SK-N-MC (cell line): ENCODE measurements around the gene USP22.

ENCODE experiments used
- DNase-seq: peaks from one replicate; pipeline ENCODE4 v3.0.0-alpha.2; 2011; ENCODE audit warnings: low read depth, low spot score
- H3K27ac ChIP-seq: fragments of 200-600 bp; sonication (generic); 2 replicates; pipeline ENCODE4 v1.5.1; 2016; ENCODE audit warnings: mixed run types
- H3K36me3 ChIP-seq: fragments of 200-600 bp; sonication (generic); 2 replicates; pipeline ENCODE4 v1.6.1; 2017; ENCODE audit warnings: antibody characterized with exemption, low read length, mixed read lengths; ENCODE audit not compliant: insufficient read depth
- H3K4me3 ChIP-seq: fragments of 200-600 bp; sonication (generic); 2 replicates; pipeline ENCODE4 v1.5.1; 2016
- H3K9ac ChIP-seq: fragments of 200-600 bp; sonication (generic); 2 replicates; pipeline ENCODE4 v1.8.0; 2017; ENCODE audit warnings: mixed run types, mixed read lengths; ENCODE audit not compliant: insufficient read length
- H3K9me3 ChIP-seq: fragments of 200-600 bp; sonication (generic); 2 replicates; pipeline ENCODE4 v1.6.1; 2017; ENCODE audit warnings: low read depth, mild to moderate bottlenecking, antibody characterized with exemption, low read length, moderate library complexity, mixed read lengths
- EZH2 ChIP-seq: fragments of 200-600 bp; sonication (generic); IDR thresholded peaks from one replicate; pipeline ENCODE4 v1.6.1; 2017; ENCODE audit warnings: antibody characterized with exemption
- FOXP2 ChIP-seq: optimal IDR thresholded peaks from 2 replicates; pipeline ENCODE3; 2011; ENCODE audit warnings: mild to moderate bottlenecking, moderate library complexity; ENCODE audit not compliant: insufficient read depth; ENCODE audit errors: extremely low read length, control extremely low read depth
- POLR2AphosphoS5 ChIP-seq: IDR thresholded peaks from 2 replicates; pipeline ENCODE4 v1.6.1; 2012; ENCODE audit warnings: mild to moderate bottlenecking, low read depth, low read length, borderline replicate concordance

USP22 gene

GRCh38 chr17:21079196-21079595, 36.4 kb upstream of the USP22 start:
- TF ChIP-seq EZH2 (no peak), POLR2AphosphoS5 (no peak), FOXP2 (no peak)
- Histone ChIP-seq H3K4me3 (no peak overlapping the region), H3K9me3 (no peaks in the 10 kb centered on the region), H3K27ac (no peak overlapping the region), H3K9ac (no peak overlapping the region), H3K36me3 (no peaks in the 10 kb centered on the region)
- no peak for DNase-seq

- Histone ChIP-seq H3K9ac (peak overlapping the region; percentile 59), H3K4me3 (peak overlapping the region; percentile 58), H3K27ac (peak overlapping the region; percentile 79), H3K9me3 (no peaks in the 10 kb centered on the region), H3K36me3 (no peaks in the 10 kb centered on the region)
- no peak for DNase-seq
- TF ChIP-seq POLR2AphosphoS5 (no peak), EZH2 (no peak), FOXP2 (no peak)
Observed at GRCh38 chr17:21078016-21078780, 35.4 kb upstream of the USP22 start.

GRCh38 chr17:21077281-21077680, 34.5 kb upstream of the USP22 start:
- Histone ChIP-seq H3K27ac (no peak overlapping the region), H3K9ac (no peak overlapping the region), H3K9me3 (no peaks in the 10 kb centered on the region), H3K36me3 (no peaks in the 10 kb centered on the region), H3K4me3 (no peak overlapping the region)
- DNase-seq: no peak
- no peak for TF ChIP-seq EZH2
- no peak for TF ChIP-seq FOXP2
- no peak for TF ChIP-seq POLR2AphosphoS5

GRCh38 chr17:21076242-21076641, 33.4 kb upstream of the USP22 start:
- no peak overlapping the region for H3K4me3 ChIP-seq
- H3K36me3 ChIP-seq: no peaks in the 10 kb centered on the region
- no peak overlapping the region for H3K9ac ChIP-seq
- no peaks in the 10 kb centered on the region for H3K9me3 ChIP-seq
- TF ChIP-seq EZH2 (no peak), FOXP2 (no peak), POLR2AphosphoS5 (no peak)
- no peak overlapping the region for H3K27ac ChIP-seq
- no peak for DNase-seq

GRCh38 chr17:21075739-21076085, 32.9 kb upstream of the USP22 start:
- Histone ChIP-seq H3K9ac (no peak overlapping the region), H3K9me3 (no peaks in the 10 kb centered on the region), H3K27ac (no peak overlapping the region), H3K36me3 (no peaks in the 10 kb centered on the region), H3K4me3 (no peak overlapping the region)
- no peak for TF ChIP-seq POLR2AphosphoS5
- no peak for TF ChIP-seq FOXP2
- no peak for TF ChIP-seq EZH2
- no peak for DNase-seq

GRCh38 chr17:21072745-21073197, 30.0 kb upstream of the USP22 start:
- no peak for DNase-seq
- no peak for TF ChIP-seq EZH2
- TF ChIP-seq FOXP2: no peak
- TF ChIP-seq POLR2AphosphoS5: no peak
- H3K9ac ChIP-seq: no peak overlapping the region
- no peak overlapping the region for H3K27ac ChIP-seq
- no peak overlapping the region for H3K4me3 ChIP-seq
- H3K36me3 ChIP-seq: no peaks in the 10 kb centered on the region
- no peaks in the 10 kb centered on the region for H3K9me3 ChIP-seq

GRCh38 chr17:21066394-21066793, 23.6 kb upstream of the USP22 start:
- no peak for DNase-seq
- Histone ChIP-seq H3K4me3 (no peak overlapping the region), H3K9ac (no peak overlapping the region), H3K36me3 (no peaks in the 10 kb centered on the region), H3K9me3 (no peaks in the 10 kb centered on the region), H3K27ac (no peak overlapping the region)
- TF ChIP-seq POLR2AphosphoS5 (no peak), FOXP2 (no peak), EZH2 (no peak)

GRCh38 chr17:21061971-21062526, 19.2 kb upstream of the USP22 start:
- Histone ChIP-seq H3K27ac (no peak overlapping the region), H3K4me3 (no peak overlapping the region), H3K9me3 (no peaks in the 10 kb centered on the region), H3K36me3 (no peaks in the 10 kb centered on the region), H3K9ac (no peak overlapping the region)
- no peak for DNase-seq
- no peak for TF ChIP-seq EZH2
- TF ChIP-seq POLR2AphosphoS5: no peak
- no peak for TF ChIP-seq FOXP2

- TF ChIP-seq FOXP2 (no peak), EZH2 (no peak), POLR2AphosphoS5 (no peak)
- H3K9ac ChIP-seq: no peak overlapping the region
- no peak overlapping the region for H3K27ac ChIP-seq
- H3K36me3 ChIP-seq: no peaks in the 10 kb centered on the region
- no peak overlapping the region for H3K4me3 ChIP-seq
- no peak for DNase-seq
- no peaks in the 10 kb centered on the region for H3K9me3 ChIP-seq
Observed at GRCh38 chr17:21061158-21061835, 18.5 kb upstream of the USP22 start.
